ENCODE results near the gene GATAD2A.

DNA sequence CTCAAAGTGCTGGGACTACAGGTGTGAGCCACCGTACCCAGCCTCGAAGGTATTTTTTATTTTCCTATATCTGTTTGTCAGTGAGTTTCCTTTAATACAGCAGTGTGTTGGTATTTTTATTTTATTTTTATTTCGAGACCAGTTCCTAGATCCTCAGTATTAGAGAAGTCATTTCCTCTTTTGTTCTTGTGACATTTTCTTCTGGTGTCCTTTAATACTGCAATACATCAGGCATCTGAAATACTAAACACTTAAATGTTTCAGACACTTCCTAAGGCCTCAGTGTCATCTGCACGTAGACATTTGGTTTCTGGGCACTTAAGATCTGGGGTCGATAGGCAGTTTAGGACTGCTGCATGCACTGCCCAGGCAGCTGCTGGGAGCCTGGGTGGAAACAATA lies 22.5 kb downstream of the GATAD2A start:
- TF ChIP-seq, protein P1, sequence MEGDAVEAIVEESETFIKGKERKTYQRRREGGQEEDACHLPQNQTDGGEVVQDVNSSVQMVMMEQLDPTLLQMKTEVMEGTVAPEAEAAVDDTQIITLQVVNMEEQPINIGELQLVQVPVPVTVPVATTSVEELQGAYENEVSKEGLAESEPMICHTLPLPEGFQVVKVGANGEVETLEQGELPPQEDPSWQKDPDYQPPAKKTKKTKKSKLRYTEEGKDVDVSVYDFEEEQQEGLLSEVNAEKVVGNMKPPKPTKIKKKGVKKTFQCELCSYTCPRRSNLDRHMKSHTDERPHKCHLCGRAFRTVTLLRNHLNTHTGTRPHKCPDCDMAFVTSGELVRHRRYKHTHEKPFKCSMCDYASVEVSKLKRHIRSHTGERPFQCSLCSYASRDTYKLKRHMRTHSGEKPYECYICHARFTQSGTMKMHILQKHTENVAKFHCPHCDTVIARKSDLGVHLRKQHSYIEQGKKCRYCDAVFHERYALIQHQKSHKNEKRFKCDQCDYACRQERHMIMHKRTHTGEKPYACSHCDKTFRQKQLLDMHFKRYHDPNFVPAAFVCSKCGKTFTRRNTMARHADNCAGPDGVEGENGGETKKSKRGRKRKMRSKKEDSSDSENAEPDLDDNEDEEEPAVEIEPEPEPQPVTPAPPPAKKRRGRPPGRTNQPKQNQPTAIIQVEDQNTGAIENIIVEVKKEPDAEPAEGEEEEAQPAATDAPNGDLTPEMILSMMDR (conservative IDR thresholded peaks at IDR 0.05 in 1 of 2, IDR thresholded peaks at IDR 0.05 in 1 of 2; ENCODE audit: extremely low read depth in 1 of 2, insufficient read depth in 1 of 2, low read depth in 1 of 2, low read length in 2 of 2), result no peak
- no peak for TF ChIP-seq EZH2 (IDR thresholded peaks at IDR 0.05; ENCODE audit: borderline replicate concordance, low read length)

Data from mammary epithelial cell (primary cell).